OCI-LY7 (cell line): ENCODE data around the gene SUCLG1. TPM values are rescaled to one million over a fixed set of nuclear protein-coding genes. Genes with fewer than 3 reads are reported as not detected.

Experiments used
- BruUV-seq: library from RNA; stranded (reverse); fragments of 400-500 nt; replicated peaks from 2 replicates; lab custom pipeline; 2021; lab: Mats Ljungman, UMichigan
- CTCF ChIA-PET: fragments of 300-600 bp; sonication (Branson Sonifier 250); formaldehyde crosslinking; loops from one replicate; lab custom pipeline; 2022; ENCODE audit warnings: antibody characterized with exemption; ENCODE audit not compliant: unreplicated experiment; lab: Charles Lee
- POLR2A ChIA-PET: fragments of 300-600 bp; sonication (Branson Sonifier 250); formaldehyde crosslinking; loops from one replicate; lab custom pipeline; 2022; ENCODE audit warnings: antibody characterized with exemption; lab: Charles Lee
- DNase-seq: peaks from one replicate; pipeline ENCODE4 v3.0.0-alpha.2; 2015; ENCODE audit warnings: low spot score
- H2AFZ ChIP-seq: fragments of 200-600 bp; sonication (generic), shearing (Covaris generic); 2 replicates; pipeline ENCODE4 v1.6.1; 2014; ENCODE audit warnings: mild to moderate bottlenecking, antibody characterized with exemption, low read length, moderate library complexity
- H3K27ac ChIP-seq: fragments of 200-600 bp; sonication (generic); 2 replicates; pipeline ENCODE4 v1.5.1; 2014; ENCODE audit warnings: mixed run types, low read depth, mild to moderate bottlenecking, moderate library complexity, low read length, inconsistent platforms; ENCODE audit not compliant: poor library complexity, severe bottlenecking
- H3K36me3 ChIP-seq: fragments of 200-600 bp; sonication (generic); 2 replicates; pipeline ENCODE4 v1.6.1; 2014; ENCODE audit warnings: mild to moderate bottlenecking, antibody characterized with exemption, low read length, moderate library complexity, mixed read lengths; ENCODE audit not compliant: insufficient read depth
- H3K4me1 ChIP-seq: fragments of 200-600 bp; sonication (generic); 2 replicates; pipeline ENCODE4 v1.5.1; 2014; ENCODE audit warnings: mild to moderate bottlenecking, low read length; ENCODE audit not compliant: insufficient read depth, poor library complexity, severe bottlenecking
- H3K4me2 ChIP-seq: fragments of 200-600 bp; sonication (generic); 2 replicates; pipeline ENCODE4 v1.6.1; 2014; ENCODE audit warnings: mild to moderate bottlenecking, low read length
- H3K4me3 ChIP-seq: fragments of 200-600 bp; sonication (generic); 2 replicates; pipeline ENCODE4 v1.5.1; 2014; ENCODE audit warnings: mild to moderate bottlenecking, low read depth, low read length; ENCODE audit not compliant: poor library complexity, severe bottlenecking
- H3K79me2 ChIP-seq: fragments of 200-600 bp; sonication (generic); 2 replicates; pipeline ENCODE4 v1.6.1; 2016; ENCODE audit warnings: low read depth, mild to moderate bottlenecking, low read length, moderate library complexity, mixed read lengths; ENCODE audit not compliant: insufficient read depth
- H3K9me2 ChIP-seq: fragments of 200-600 bp; sonication (generic); 2 replicates; pipeline ENCODE4 v1.6.1; 2016; ENCODE audit warnings: mild to moderate bottlenecking, low read length, mixed read lengths; ENCODE audit not compliant: insufficient read depth
- H3K9me3 ChIP-seq: fragments of 200-600 bp; sonication (generic); 2 replicates; pipeline ENCODE4 v1.6.1; 2014; ENCODE audit warnings: mild to moderate bottlenecking, mixed run types, low read length, mixed read lengths
- H4K20me1 ChIP-seq: fragments of 200-600 bp; sonication (generic); 2 replicates; pipeline ENCODE4 v1.6.1; 2014; ENCODE audit warnings: mild to moderate bottlenecking, antibody characterized with exemption, low read length, moderate library complexity, mixed read lengths; ENCODE audit not compliant: insufficient read depth
- EZH2phosphoT487 ChIP-seq: fragments of 200-600 bp; sonication (generic); IDR thresholded peaks from 2 replicates; pipeline ENCODE4 v1.6.1; 2018; ENCODE audit warnings: low read depth, borderline replicate concordance, mild to moderate bottlenecking, mixed run types, antibody characterized with exemption, low read length, moderate library complexity, mixed read lengths
- intact Hi-C: fragments of 100-400 bp; cut with micrococcal nuclease; formaldehyde crosslinking; loops from one replicate; pipeline ENCODE4 v1.10.0; 2022; ENCODE audit not compliant: unreplicated experiment
- total RNA-seq, 2 experiments: library from RNA; depleted of rRNA in 1 of 2; stranded (reverse); fragments of >200 nt in 1 of 2; shearing (Covaris generic) in 1 of 2; gene quantifications; 2 replicates each; pipeline ENCODE4 v1.2.3, GENCODE V29; 2014 to 2022
- TF ChIP-seq, protein P1 (sequence below): fragments of 200-600 bp; sonication (generic); conservative IDR thresholded peaks from 2 replicates; pipeline ENCODE4 v1.5.1; 2014; ENCODE audit warnings: mild to moderate bottlenecking, antibody characterized with exemption, low read length, moderate library complexity, mixed read lengths

SUCLG1 gene
- total RNA-seq, 2 experiments from 2014 or later, result 50.6 to 66.4 TPM

DNA sequence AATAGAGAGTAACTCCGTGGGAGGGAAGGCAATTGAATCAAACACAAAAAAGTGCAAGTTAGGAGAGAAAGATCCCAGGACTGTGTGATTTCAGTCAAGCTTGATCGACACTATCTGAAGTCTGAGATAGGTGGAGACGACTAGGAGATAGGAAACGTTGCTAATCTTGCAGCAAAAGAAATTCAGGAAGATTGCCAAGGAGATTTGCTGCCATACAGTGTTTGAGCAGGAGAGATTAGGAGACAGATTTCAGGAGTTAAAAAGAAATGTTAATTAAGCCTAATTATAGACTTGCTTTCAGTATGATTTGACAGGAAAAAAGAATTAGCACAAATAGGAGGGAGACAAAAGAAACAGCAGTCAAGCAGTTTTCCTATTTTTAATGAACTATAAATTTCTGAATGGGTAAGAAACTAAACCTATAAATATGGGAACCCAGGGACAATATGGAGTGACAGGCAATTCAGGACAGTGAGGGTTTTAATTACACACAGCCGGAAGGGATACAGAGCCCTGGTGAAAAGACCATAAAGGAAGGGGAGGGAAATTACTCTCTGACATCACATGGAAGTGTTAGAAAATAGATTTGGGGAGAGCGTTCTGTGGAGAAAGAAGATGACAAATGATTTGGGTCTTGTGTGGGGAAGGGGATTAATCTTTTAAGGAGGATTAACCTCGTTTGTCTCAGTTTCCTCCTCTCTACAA is 72.6 kb downstream of the SUCLG1 start:
- H3K79me2 ChIP-seq, result no peaks in the 10 kb centered on the region
- H2AFZ ChIP-seq, result 0 out of 2 replicates have a peak overlapping the region, but pooled peaks have one; percentile 7
- H3K4me2 ChIP-seq, result no peak overlapping the region
- H3K9me2 ChIP-seq, result no peaks in the 10 kb centered on the region; the same call in 1 of the 2 replicates
- TF ChIP-seq, protein P1, sequence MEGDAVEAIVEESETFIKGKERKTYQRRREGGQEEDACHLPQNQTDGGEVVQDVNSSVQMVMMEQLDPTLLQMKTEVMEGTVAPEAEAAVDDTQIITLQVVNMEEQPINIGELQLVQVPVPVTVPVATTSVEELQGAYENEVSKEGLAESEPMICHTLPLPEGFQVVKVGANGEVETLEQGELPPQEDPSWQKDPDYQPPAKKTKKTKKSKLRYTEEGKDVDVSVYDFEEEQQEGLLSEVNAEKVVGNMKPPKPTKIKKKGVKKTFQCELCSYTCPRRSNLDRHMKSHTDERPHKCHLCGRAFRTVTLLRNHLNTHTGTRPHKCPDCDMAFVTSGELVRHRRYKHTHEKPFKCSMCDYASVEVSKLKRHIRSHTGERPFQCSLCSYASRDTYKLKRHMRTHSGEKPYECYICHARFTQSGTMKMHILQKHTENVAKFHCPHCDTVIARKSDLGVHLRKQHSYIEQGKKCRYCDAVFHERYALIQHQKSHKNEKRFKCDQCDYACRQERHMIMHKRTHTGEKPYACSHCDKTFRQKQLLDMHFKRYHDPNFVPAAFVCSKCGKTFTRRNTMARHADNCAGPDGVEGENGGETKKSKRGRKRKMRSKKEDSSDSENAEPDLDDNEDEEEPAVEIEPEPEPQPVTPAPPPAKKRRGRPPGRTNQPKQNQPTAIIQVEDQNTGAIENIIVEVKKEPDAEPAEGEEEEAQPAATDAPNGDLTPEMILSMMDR, result no peak
- no peak for TF ChIP-seq EZH2phosphoT487
- no peaks in the 10 kb centered on the region for H4K20me1 ChIP-seq
- ChIA-PET POLR2A (interaction anchor here (0.7 kb wide), 1 partner anchor 447 kb away, joined by 3 read pairs; no protein-coding TSS in a partner anchor), CTCF (no interaction called here)
- H3K9me3 ChIP-seq, result no peaks in the 10 kb centered on the region
- BruUV-seq, result no TSS peak
- no peak overlapping the region for H3K4me3 ChIP-seq
- no peak for DNase-seq
- H3K27ac ChIP-seq, result no peak overlapping the region
- intact Hi-C loops, result no loop called here
- H3K4me1 ChIP-seq, result no peaks in the 10 kb centered on the region
- H3K36me3 ChIP-seq, result no peaks in the 10 kb centered on the region

- no peaks in the 10 kb centered on the region for H3K79me2 ChIP-seq
- no TSS peak for BruUV-seq
- no peak overlapping the region for H2AFZ ChIP-seq
- TF ChIP-seq, protein P1, result no peak
- no peak overlapping the region for H3K27ac ChIP-seq
- H3K4me1 ChIP-seq, result no peaks in the 10 kb centered on the region
- intact Hi-C loops, result no loop called here
- H3K36me3 ChIP-seq, result no peaks in the 10 kb centered on the region
- H3K4me3 ChIP-seq, result no peak overlapping the region
- H3K9me3 ChIP-seq, result no peaks in the 10 kb centered on the region
- DNase-seq, result no peak
- no peaks in the 10 kb centered on the region for H4K20me1 ChIP-seq
- ChIA-PET POLR2A (no interaction called here), CTCF (no interaction called here)
- H3K4me2 ChIP-seq, result no peak overlapping the region
- H3K9me2 ChIP-seq, result no peaks in the 10 kb centered on the region; the same call in 1 of the 2 replicates
These were observed 75.8 kb downstream of the SUCLG1 start for GRCh38 chr2:84383271-84383670.

DNA sequence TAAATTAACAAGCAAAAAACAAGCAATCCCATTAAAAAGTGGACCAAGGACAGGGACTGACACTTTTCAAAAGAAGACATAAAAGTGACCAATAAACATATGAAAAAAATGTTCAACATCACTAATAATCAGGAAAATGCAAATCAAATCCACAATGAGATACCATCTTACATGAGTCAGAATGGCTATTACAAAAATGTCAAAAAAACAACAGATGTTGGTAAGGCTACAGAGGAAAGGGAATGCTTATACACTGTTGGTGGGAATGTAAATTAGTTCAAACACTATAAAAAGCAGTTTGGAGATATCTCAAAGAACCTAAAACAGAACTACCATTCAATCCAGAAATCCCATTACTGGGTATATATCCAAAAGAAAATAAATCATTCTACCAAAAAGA is 78.2 kb downstream of the SUCLG1 start:
- Histone ChIP-seq H3K79me2 (no peaks in the 10 kb centered on the region), H3K9me2 (no peaks in the 10 kb centered on the region), H3K4me2 (no peak overlapping the region), H3K36me3 (no peaks in the 10 kb centered on the region), H3K4me3 (no peak overlapping the region), H3K4me1 (no peaks in the 10 kb centered on the region), H4K20me1 (no peaks in the 10 kb centered on the region), H3K27ac (no peak overlapping the region), H2AFZ (no peak overlapping the region), H3K9me3 (no peaks in the 10 kb centered on the region)
- no peak for TF ChIP-seq EZH2phosphoT487
- TF ChIP-seq, protein P1, result no peak
- no TSS peak for BruUV-seq
- POLR2A ChIA-PET, result no interaction called here
- intact Hi-C loops, result no loop called here
- CTCF ChIA-PET, result no interaction called here
- DNase-seq, result no peak
